Renal cortical epithelial cell (primary cell): ENCODE data around the gene DNAH9. TPM values are rescaled to one million over a fixed set of nuclear protein-coding genes. Genes with fewer than 3 reads are reported as not detected.

ENCODE experiments used
- DNase-seq: peaks from one replicate; pipeline ENCODE4 v3.0.0-alpha.2; 2011; ENCODE audit warnings: low read depth
- total RNA-seq: library from RNA; depleted of rRNA; stranded (reverse); fragments of >200 nt; gene quantifications from 2 replicates; pipeline ENCODE4 v1.2.3, GENCODE V29; 2014

Gene DNAH9
- total RNA-seq, 1 donor from 2014 or later = 0.55 TPM

GRCh38 chr17:11671126-11671525, 72.9 kb downstream of the DNAH9 start:
- DNase-seq = no peak

GRCh38 chr17:11682646-11683045, 84.4 kb downstream of the DNAH9 start:
- peak; percentile 2 for DNase-seq

GRCh38 chr17:11690681-11691080, 92.4 kb downstream of the DNAH9 start:
- DNase-seq = no peak

- DNase-seq = no peak
Observed at GRCh38 chr17:11692688-11693087, 94.4 kb downstream of the DNAH9 start.

GRCh38 chr17:11693284-11693683, 95.0 kb downstream of the DNAH9 start:
- no peak for DNase-seq

GRCh38 chr17:11700668-11701067, 102.4 kb downstream of the DNAH9 start:
- no peak for DNase-seq

- no peak for DNase-seq
Observed at GRCh38 chr17:11701911-11702310, 103.6 kb downstream of the DNAH9 start.

- no peak for DNase-seq
Observed at GRCh38 chr17:11704041-11704440, 105.8 kb downstream of the DNAH9 start.

GRCh38 chr17:11705111-11705510, 106.8 kb downstream of the DNAH9 start:
- DNase-seq = peak; percentile 83

GRCh38 chr17:11707586-11707985, 109.3 kb downstream of the DNAH9 start:
- DNase-seq = no peak

- peak; percentile 2 for DNase-seq
Observed at GRCh38 chr17:11712456-11712855, 114.2 kb downstream of the DNAH9 start.

GRCh38 chr17:11719203-11719602, 120.9 kb downstream of the DNAH9 start:
- DNase-seq = no peak

- no peak for DNase-seq
Observed at GRCh38 chr17:11719856-11720255, 121.6 kb downstream of the DNAH9 start.

- no peak for DNase-seq
Observed at GRCh38 chr17:11720816-11721215, 122.5 kb downstream of the DNAH9 start.

GRCh38 chr17:11730747-11731146, 132.5 kb downstream of the DNAH9 start:
- no peak for DNase-seq

GRCh38 chr17:11736613-11737312, 138.5 kb downstream of the DNAH9 start:
- no peak for DNase-seq

GRCh38 chr17:11737313-11737679, 139.0 kb downstream of the DNAH9 start:
- no peak for DNase-seq

- DNase-seq = no peak
Observed at GRCh38 chr17:11738151-11738550, 139.9 kb downstream of the DNAH9 start.

GRCh38 chr17:11739351-11739750, 141.1 kb downstream of the DNAH9 start:
- DNase-seq = no peak

- no peak for DNase-seq
Observed at GRCh38 chr17:11739848-11740247, 141.6 kb downstream of the DNAH9 start.

- DNase-seq = no peak
Observed at GRCh38 chr17:11742886-11743285, 144.6 kb downstream of the DNAH9 start.

- DNase-seq = no peak
Observed at GRCh38 chr17:11744696-11745095, 146.4 kb downstream of the DNAH9 start.

GRCh38 chr17:11747441-11747840, 149.2 kb downstream of the DNAH9 start:
- no peak for DNase-seq

- DNase-seq = no peak
Observed at GRCh38 chr17:11757815-11758214, 159.5 kb downstream of the DNAH9 start.
